ENCODE results near the gene ABCF2. TPM values are rescaled to one million over a fixed set of nuclear protein-coding genes. Genes with fewer than 3 reads are reported as not detected.

The ABCF2 gene
- total and polyA plus RNA-seq, 2 of the 4 experiments (the other 2 are of a cell fraction): 46.2 to 103 TPM

DNA sequence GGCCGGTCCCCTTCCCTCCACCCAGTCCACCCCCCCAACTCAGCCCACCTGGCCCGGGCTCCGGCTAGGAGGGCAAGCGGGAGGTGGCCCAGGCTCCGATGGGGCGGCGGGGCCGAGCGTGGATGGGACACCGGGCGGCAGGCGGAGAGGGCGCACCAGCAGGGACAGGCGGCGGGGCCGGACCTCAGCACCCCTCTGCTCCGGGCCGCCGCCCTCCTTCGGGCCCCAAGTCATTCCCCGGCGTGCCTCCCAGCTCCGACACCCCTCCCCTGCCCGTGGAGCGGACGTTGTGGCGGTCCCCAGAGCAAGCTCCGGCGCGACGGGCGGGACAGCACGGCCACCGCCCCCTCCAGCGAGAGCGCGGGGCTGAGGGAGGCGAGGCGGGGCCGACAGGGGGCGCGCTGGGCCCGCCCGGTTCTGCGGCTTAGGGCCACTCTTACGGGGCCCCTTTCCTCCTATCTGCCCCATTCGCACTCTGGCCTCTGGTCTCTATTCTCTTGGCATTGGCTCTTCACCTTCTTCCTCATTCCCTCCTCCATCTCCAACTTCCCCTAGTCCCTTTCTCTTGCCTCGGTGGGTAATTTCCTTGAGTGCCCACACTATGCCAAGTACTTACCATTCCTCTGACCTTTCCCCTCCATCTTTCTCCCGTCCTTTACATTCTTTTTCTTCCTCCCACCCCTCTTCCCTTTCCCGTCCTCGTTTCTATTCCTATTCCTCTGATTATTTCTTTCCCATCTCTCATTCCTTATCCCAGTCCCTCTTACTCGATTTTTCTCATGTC, 58.8 kb downstream of the ABCF2 start:
- H3K56ac ChIP-seq (ENCODE audit: extremely low read depth, insufficient read depth, low read length): no peak overlapping the region
- DNase-seq (no peak), ATAC-seq (ENCODE audit: low read depth) (peak; percentile 30; the same call in 1 of the 2 replicates)
- H4K5ac ChIP-seq (ENCODE audit: low read depth, low read length): no peak overlapping the region
- no peak overlapping the region for H2BK5ac ChIP-seq (ENCODE audit: low read depth, low read length, poor library complexity, severe bottlenecking)
- no peak overlapping the region for H2AK5ac ChIP-seq (ENCODE audit: low read depth, low read length)
- H3K36me3 ChIP-seq (ENCODE audit: control insufficient read depth, insufficient read depth, low read length): no peaks in the 10 kb centered on the region
- H3K9me3 ChIP-seq (ENCODE audit: control insufficient read depth, insufficient read depth, low read length): peaks cover 3% of the 10 kb centered on the region; the same call in 1 of the 2 replicates
- H4K8ac ChIP-seq (ENCODE audit: low read depth in 2 of 2, low read length in 2 of 2): no peak overlapping the region
- dilution Hi-C loops (cut with HindIII; ENCODE audit: low sequenced_read_pairs, unreplicated experiment): no loop called here
- H3K79me1 ChIP-seq (ENCODE audit: low read depth in 1 of 2, low read length in 2 of 2): no peaks in the 10 kb centered on the region
- H4K91ac ChIP-seq (ENCODE audit: insufficient read depth, low read depth, low read length): no peak overlapping the region
- intact Hi-C loops (cut with micrococcal nuclease): no loop called here
- CTCF ChIA-PET: no interaction called here
- H2BK120ac ChIP-seq (ENCODE audit: low read depth, low read length): no peak overlapping the region
- 4 to 100% methylated on average over 1 to 36 of the region's 52 CpGs for WGBS, 2 experiments (ENCODE audit: extremely low coverage in 2 of 2, insufficient read length in 1 of 2)
- no peak overlapping the region for H3K4ac ChIP-seq (ENCODE audit: low read depth, low read length)
- no peak overlapping the region for H3K14ac ChIP-seq (replicated peaks; ENCODE audit: low read depth, low read length)
- no peak overlapping the region for H3K27ac ChIP-seq (ENCODE audit: insufficient read depth, low read length)
- H2AFZ ChIP-seq (replicated peaks; ENCODE audit: low read length, poor library complexity): no peak overlapping the region
- H3K9me1 ChIP-seq (ENCODE audit: insufficient read depth, low read length): no peaks in the 10 kb centered on the region
- peak; percentile 43 for TF ChIP-seq CTCF (conservative IDR thresholded peaks at IDR 0.05; ENCODE audit: low read depth, low read length)
- TF ChIP-seq MAZ (IDR thresholded peaks at IDR 0.05; ENCODE audit: borderline replicate concordance, low read depth, low read length): no peak
- no peak overlapping the region for H3K23ac ChIP-seq (ENCODE audit: low read depth, low read length)
- H3K27me3 ChIP-seq (ENCODE audit: control insufficient read depth, insufficient read depth, low read length): peaks cover 59% of the 10 kb centered on the region
- POLR2A ChIA-PET (ENCODE audit: unreplicated experiment): no interaction called here
- no peak overlapping the region for H2BK15ac ChIP-seq (ENCODE audit: low read depth, low read length)
- in situ Hi-C loops (cut with MboI; ENCODE audit: low sequenced_read_pairs): no loop called here
- H3K18ac ChIP-seq (ENCODE audit: low read depth, low read length): no peak overlapping the region
- H3K4me3 ChIP-seq (ENCODE audit: insufficient read depth, low read depth, low read length): no peak overlapping the region
- peaks cover 1% of the 10 kb centered on the region; the same call in 1 of the 2 replicates for H3K4me1 ChIP-seq (ENCODE audit: control insufficient read depth, insufficient read depth, low read length)
- H4K20me1 ChIP-seq (ENCODE audit: insufficient read depth, low read length): no peaks in the 10 kb centered on the region; the same call in 1 of the 2 replicates
- no peak overlapping the region for H3K4me2 ChIP-seq (ENCODE audit: low read depth, low read length)
- H2BK20ac ChIP-seq (ENCODE audit: low read depth, low read length): no peak overlapping the region
- BruUV-seq (replicated peaks): no TSS peak
- no peak overlapping the region for H3K9ac ChIP-seq (ENCODE audit: low read depth, low read length)
- no peak overlapping the region for H2AK9ac ChIP-seq (replicated peaks; ENCODE audit: low read depth, low read length, poor library complexity)

Data from IMR-90 (cell line).